Spinal cord (tissue), 10 donors: ENCODE measurements around the gene FANCG. TPM values are rescaled to one million over a fixed set of nuclear protein-coding genes. Genes with fewer than 3 reads are reported as not detected.

Source experiments
- DNase-seq, 6 donors: peaks; one replicate each; pipeline versions ENCODE4 v3.0.0 to v3.0.0-alpha.2; 2013 to 2015; ENCODE audit warnings: low spot score in 6 of 6, low read depth in 4 of 6
- H3K27ac ChIP-seq: one replicate; pipeline ENCODE4 v1.5.1; 2013; ENCODE audit warnings: low read depth, low read length, control low read depth
- H3K27me3 ChIP-seq: one replicate; pipeline ENCODE4 v1.6.1; 2013; ENCODE audit warnings: low read length; ENCODE audit not compliant: control insufficient read depth, insufficient read depth
- H3K36me3 ChIP-seq: one replicate; pipeline ENCODE4 v1.6.1; 2013; ENCODE audit warnings: low read length; ENCODE audit not compliant: control insufficient read depth, insufficient read depth
- H3K4me1 ChIP-seq: one replicate; pipeline ENCODE4 v1.6.1; 2013; ENCODE audit warnings: low read length; ENCODE audit not compliant: control insufficient read depth, insufficient read depth
- H3K4me3 ChIP-seq: one replicate; pipeline ENCODE4 v1.5.1; 2013; ENCODE audit warnings: low read depth, low read length, control low read depth
- H3K9me3 ChIP-seq: one replicate; pipeline ENCODE4 v1.6.1; 2013; ENCODE audit warnings: low read length; ENCODE audit not compliant: control insufficient read depth, insufficient read depth
- WGBS: methylation state at CpG from one replicate; pipeline ENCODE4 v1.1.5; 2013; ENCODE audit warnings: missing lambda C conversion rate; ENCODE audit not compliant: insufficient coverage; 5-methylcytosine and 5-hydroxymethylcytosine counted together
- polyA plus RNA-seq, 2 donors: library from polyadenylated mRNA; unstranded; fragments of 120-200 nt; gene quantifications; one replicate each; pipeline ENCODE4 v1.2.1, GENCODE V29; 2013; ENCODE audit not compliant: insufficient read length in 2 of 2
- total RNA-seq, 2 donors: library from RNA; depleted of rRNA in 1 of 2; stranded (reverse); fragments of 120-200 nt in 1 of 2; fragments of >200 nt in 1 of 2; gene quantifications; one replicate each; pipeline versions ENCODE4 v1.2.3 to v1.2.4, GENCODE V29; 2013 to 2014
- donor health status: healthy.

FANCG gene
- total and polyA plus RNA-seq, 4 donors, result 15.9 to 49.3 (median 38.5) TPM

- Histone ChIP-seq H3K36me3 (peaks cover 27% of the 10 kb centered on the region), H3K4me1 (peaks cover 51% of the 10 kb centered on the region), H3K9me3 (no peaks in the 10 kb centered on the region), H3K27me3 (no peaks in the 10 kb centered on the region), H3K4me3 (peak overlapping the region; percentile 92), H3K27ac (peak overlapping the region; percentile 88)
- peak; percentile 80 to 99 (median 94) for DNase-seq
- under 1% methylated on average over 57 of the region's 57 CpGs for WGBS
Observed at GRCh38 chr9:35111001-35111933, 31.5 kb upstream of the FANCG start.

- WGBS, result 17% methylated on average over 2 of the region's 3 CpGs
- H3K27ac ChIP-seq, result peak overlapping the region; percentile 88
- peaks cover 44% of the 10 kb centered on the region for H3K4me1 ChIP-seq
Observed at GRCh38 chr9:35110327-35110761, 30.6 kb upstream of the FANCG start.

GRCh38 chr9:35108946-35109575 is 29.3 kb upstream of the FANCG start:
- Histone ChIP-seq H3K27ac (no peak overlapping the region), H3K4me3 (no peak overlapping the region), H3K36me3 (peaks cover 49% of the 10 kb centered on the region), H3K27me3 (no peaks in the 10 kb centered on the region), H3K9me3 (no peaks in the 10 kb centered on the region), H3K4me1 (peaks cover 39% of the 10 kb centered on the region)
- DNase-seq, result no peak
- WGBS, result 80% methylated on average over 2 of the region's 8 CpGs

More at GRCh38 chr9:35110327-35110761, 30.6 kb upstream of the FANCG start:
- peak overlapping the region; percentile 92 for H3K4me3 ChIP-seq
- no peaks in the 10 kb centered on the region for H3K9me3 ChIP-seq
- peak in 2 of 6 donors; percentile 51 to 55 for DNase-seq
- peaks cover 36% of the 10 kb centered on the region for H3K36me3 ChIP-seq
- no peaks in the 10 kb centered on the region for H3K27me3 ChIP-seq

- no peak for DNase-seq
- Histone ChIP-seq H3K27me3 (no peaks in the 10 kb centered on the region), H3K9me3 (no peaks in the 10 kb centered on the region), H3K4me1 (peaks cover 41% of the 10 kb centered on the region), H3K27ac (no peak overlapping the region), H3K4me3 (no peak overlapping the region), H3K36me3 (peaks cover 49% of the 10 kb centered on the region)
- WGBS, result 94% methylated on average over 4 of the region's 6 CpGs
Observed at GRCh38 chr9:35108461-35108860, 28.7 kb upstream of the FANCG start.

- Histone ChIP-seq H3K27ac (no peak overlapping the region), H3K4me1 (peaks cover 46% of the 10 kb centered on the region), H3K36me3 (peaks cover 49% of the 10 kb centered on the region), H3K27me3 (no peaks in the 10 kb centered on the region), H3K9me3 (no peaks in the 10 kb centered on the region), H3K4me3 (no peak overlapping the region)
- DNase-seq, result no peak
- 82% methylated on average over 16 of the region's 18 CpGs for WGBS
Observed at GRCh38 chr9:35107297-35108290, 27.9 kb upstream of the FANCG start.

- WGBS, result 96% methylated on average over 3 of the region's 7 CpGs
- peaks cover 51% of the 10 kb centered on the region for H3K36me3 ChIP-seq
- peaks cover 51% of the 10 kb centered on the region for H3K4me1 ChIP-seq
- DNase-seq, result no peak
- H3K9me3 ChIP-seq, result no peaks in the 10 kb centered on the region
- no peak overlapping the region for H3K27ac ChIP-seq
- H3K4me3 ChIP-seq, result no peak overlapping the region
- H3K27me3 ChIP-seq, result no peaks in the 10 kb centered on the region
Observed at GRCh38 chr9:35106343-35106730, 26.6 kb upstream of the FANCG start.

GRCh38 chr9:35105571-35106342 is 26.0 kb upstream of the FANCG start:
- Histone ChIP-seq H3K9me3 (no peaks in the 10 kb centered on the region), H3K27me3 (no peaks in the 10 kb centered on the region), H3K27ac (no peak overlapping the region), H3K4me3 (no peak overlapping the region), H3K36me3 (peaks cover 57% of the 10 kb centered on the region), H3K4me1 (peaks cover 50% of the 10 kb centered on the region)
- DNase-seq, result no peak
- WGBS, result 92% methylated on average over 7 of the region's 13 CpGs

GRCh38 chr9:35105126-35105525 is 25.4 kb upstream of the FANCG start:
- Histone ChIP-seq H3K4me1 (peaks cover 43% of the 10 kb centered on the region), H3K27ac (no peak overlapping the region), H3K36me3 (peaks cover 63% of the 10 kb centered on the region), H3K27me3 (no peaks in the 10 kb centered on the region), H3K4me3 (no peak overlapping the region), H3K9me3 (no peaks in the 10 kb centered on the region)
- 86% methylated on average over 11 of the region's 12 CpGs for WGBS
- DNase-seq, result no peak
